Naive thymus-derived CD8-positive, alpha-beta T cell (primary cell): ENCODE measurements around the gene GABRB3. TPM values are rescaled to one million over a fixed set of nuclear protein-coding genes. Genes with fewer than 3 reads are reported as not detected.
A peak's percentile ranks its signal among the peaks of the same experiment; 100 is the strongest.

Source experiments
- ATAC-seq, 2 donors: fragments of 150-1000 bp; cut with Tn5 transposase in 1 of 2; sonication (Bioruptor Pico), chemical (Tn5 transposase) in 1 of 2; 1 replicate in 1 of 2; 2 replicates in 1 of 2; pipeline ENCODE4 v1.10.0; 2021; ENCODE audit warnings: mild to moderate bottlenecking in 2 of 2, moderate library complexity in 2 of 2
- POLR2A ChIA-PET: fragments of 350-600 bp; sonication (Branson Sonifier 250); formaldehyde crosslinking; loops from one replicate; lab custom pipeline; 2021; ENCODE audit warnings: antibody characterized with exemption; lab: Charles Lee
- DNase-seq, 10 donors: peaks; one replicate each; pipeline versions ENCODE4 v3.0.0 to v3.0.0-alpha.2; 2020 to 2022
- H3K27ac Mint-ChIP-seq, 10 donors: one replicate each; pipeline ENCODE4 v1.8.0; 2020 to 2022; ENCODE audit warnings: mild to moderate bottlenecking in 10 of 10, mixed read lengths in 10 of 10, moderate library complexity in 4 of 10, inconsistent platforms in 1 of 10
- H3K27me3 Mint-ChIP-seq, 5 donors: one replicate each; pipeline ENCODE4 v1.8.0; 2021 to 2022; ENCODE audit warnings: mixed read lengths in 5 of 5
- H3K36me3 Mint-ChIP-seq, 3 donors: one replicate each; pipeline ENCODE4 v1.8.0; 2020 to 2022; ENCODE audit warnings: mixed read lengths in 3 of 3, mild to moderate bottlenecking in 2 of 3, inconsistent platforms in 1 of 3
- H3K4me1 Mint-ChIP-seq, 4 donors: one replicate each; pipeline ENCODE4 v1.8.0; 2021 to 2022; ENCODE audit warnings: mixed read lengths in 4 of 4
- H3K4me3 Mint-ChIP-seq, 10 donors: one replicate each; pipeline ENCODE4 v1.8.0; 2020 to 2022; ENCODE audit warnings: mild to moderate bottlenecking in 10 of 10, mixed read lengths in 10 of 10, moderate library complexity in 6 of 10, inconsistent platforms in 1 of 10
- H3K9me3 Mint-ChIP-seq, 9 donors: one replicate each; pipeline ENCODE4 v1.8.0; 2020 to 2022; ENCODE audit warnings: mixed read lengths in 9 of 9, mild to moderate bottlenecking in 3 of 9, inconsistent platforms in 1 of 9, moderate library complexity in 1 of 9
- polyA plus RNA-seq, 3 donors: library from polyadenylated mRNA; unstranded; fragments of 300-500 nt; fragmentation: Illumina TruSeq; gene quantifications; one replicate each; pipeline ENCODE4 v1.2.3, GENCODE V29; 2021
- total RNA-seq, 8 experiments: library from RNA in 2 of 8; stranded (reverse) in 2 of 8; gene quantifications; one replicate each; pipeline ENCODE4 v1.2.3 and lab custom pipeline; 2021 to 2026

GABRB3 gene
- total and polyA plus RNA-seq, 5 experiments from 2014 or later, result not detected

DNA sequence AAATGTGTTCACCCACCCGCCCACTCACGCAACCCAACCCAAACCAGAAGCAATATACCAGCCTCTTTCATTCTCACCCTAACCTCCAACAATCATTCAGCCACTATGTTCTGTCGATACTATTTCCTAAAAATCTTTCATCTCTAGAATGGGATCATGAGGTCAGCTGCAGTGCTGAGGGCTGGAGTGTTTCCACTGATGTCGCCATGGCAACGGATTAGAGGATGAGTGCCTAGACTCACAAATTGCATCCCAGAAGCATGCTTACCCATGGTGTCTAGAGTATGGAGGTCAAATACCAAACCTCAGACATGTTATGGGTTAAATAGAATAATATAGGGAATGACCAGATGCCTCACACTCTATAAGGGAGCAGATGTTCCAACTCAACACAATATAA, 138.5 kb downstream of the GABRB3 start:
- no peak for ATAC-seq
- peaks cover 0 to 21% (median 10%) of the 10 kb centered on the region in 9 donors for H3K9me3 Mint-ChIP-seq

GRCh38 chr15:26632500-26632899, 140.4 kb downstream of the GABRB3 start:
- Mint-ChIP-seq H3K9me3 (peaks cover 2 to 29% (median 8%) of the 10 kb centered on the region in 9 donors), H3K27me3 (peaks cover 0 to 5% (median 0%) of the 10 kb centered on the region in 5 donors), H3K36me3 (no peaks in the 10 kb centered on the region), H3K4me3 (no peak overlapping the region), H3K4me1 (no peaks in the 10 kb centered on the region), H3K27ac (no peak overlapping the region)
- DNase-seq (no peak), ATAC-seq (no peak)
- POLR2A ChIA-PET, result no interaction called here

More for the DNA sequence above, 138.5 kb downstream of the GABRB3 start:
- no peaks in the 10 kb centered on the region for H3K4me1 Mint-ChIP-seq
- H3K36me3 Mint-ChIP-seq, result no peaks in the 10 kb centered on the region
- POLR2A ChIA-PET, result no interaction called here
- peaks cover 0 to 5% (median 0%) of the 10 kb centered on the region in 5 donors for H3K27me3 Mint-ChIP-seq
- H3K27ac Mint-ChIP-seq, result no peak overlapping the region
- no peak overlapping the region for H3K4me3 Mint-ChIP-seq
- DNase-seq, result no peak

GRCh38 chr15:26631894-26632293, 141.0 kb downstream of the GABRB3 start:
- no peaks in the 10 kb centered on the region for H3K4me1 Mint-ChIP-seq
- ATAC-seq (no peak), DNase-seq (no peak)
- H3K27ac Mint-ChIP-seq, result no peak overlapping the region
- H3K9me3 Mint-ChIP-seq, result peaks cover 0 to 29% (median 10%) of the 10 kb centered on the region in 9 donors
- peaks cover 0 to 5% (median 0%) of the 10 kb centered on the region in 5 donors for H3K27me3 Mint-ChIP-seq
- no peaks in the 10 kb centered on the region for H3K36me3 Mint-ChIP-seq
- POLR2A ChIA-PET, result no interaction called here
- no peak overlapping the region for H3K4me3 Mint-ChIP-seq

DNA sequence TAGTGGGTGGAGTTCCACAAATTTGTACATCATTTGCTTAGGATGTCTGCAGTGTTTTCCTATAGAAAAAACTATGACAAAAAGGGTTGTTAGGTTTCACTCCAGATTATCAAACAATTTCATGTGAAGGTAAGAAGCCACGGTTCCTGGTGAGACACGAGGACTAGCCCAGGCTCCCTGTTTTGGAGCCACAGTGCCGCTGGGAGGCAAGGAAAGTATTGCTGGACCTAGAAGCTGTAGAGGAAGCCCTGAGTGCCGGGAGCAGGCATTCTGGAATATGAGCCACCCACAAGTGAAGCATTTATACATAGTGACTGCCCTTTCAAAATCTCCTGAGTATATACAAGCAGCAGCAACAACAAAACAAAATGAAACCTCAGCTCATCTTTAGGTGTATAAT, 142.0 kb downstream of the GABRB3 start:
- no peaks in the 10 kb centered on the region for H3K36me3 Mint-ChIP-seq
- no peak for ATAC-seq
- POLR2A ChIA-PET, result no interaction called here

DNA sequence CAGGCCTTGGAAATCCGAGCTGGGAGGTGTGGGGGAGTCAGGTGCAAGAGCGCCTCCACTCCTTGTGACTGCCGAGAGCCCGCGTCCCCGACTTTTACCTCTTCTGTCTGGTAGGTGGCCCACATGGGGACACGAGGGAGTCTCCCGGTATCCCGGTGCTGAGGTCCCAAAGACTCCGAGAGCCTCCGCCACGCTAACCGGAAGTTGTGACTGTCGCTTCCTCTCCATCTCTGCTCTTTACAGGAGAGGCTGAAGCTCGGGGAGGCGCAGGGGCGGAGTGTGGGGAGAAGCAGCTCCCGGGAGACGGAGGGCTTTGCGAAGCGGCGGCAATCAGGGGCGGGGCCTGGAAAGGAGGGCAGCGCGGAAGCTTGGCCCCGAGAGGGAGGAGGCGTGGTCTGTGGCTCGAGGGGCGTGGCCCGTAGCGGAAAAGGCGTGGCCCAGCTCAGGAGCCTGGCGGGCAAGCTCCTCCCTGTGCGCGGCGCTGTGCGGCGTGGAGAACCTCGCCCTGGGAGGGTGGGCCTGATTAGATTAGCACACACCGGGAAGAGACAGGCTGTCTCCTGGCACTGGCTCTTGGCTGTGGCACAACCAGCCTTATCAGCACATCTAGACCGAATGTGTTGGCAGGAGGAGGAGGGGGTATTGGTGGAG, 143.9 kb downstream of the GABRB3 start:
- peaks cover 0 to 20% (median 6%) of the 10 kb centered on the region in 9 donors for H3K9me3 Mint-ChIP-seq
- no peaks in the 10 kb centered on the region for H3K27me3 Mint-ChIP-seq
- no peaks in the 10 kb centered on the region for H3K4me1 Mint-ChIP-seq
- no peak overlapping the region for H3K27ac Mint-ChIP-seq
- peak overlapping the region in 2 of 10 donors; percentile 31 to 47 for H3K4me3 Mint-ChIP-seq
- no peak for ATAC-seq
- H3K36me3 Mint-ChIP-seq, result no peaks in the 10 kb centered on the region
- DNase-seq, result peak in 1 of 10 donors; percentile 26
- POLR2A ChIA-PET, result no interaction called here

More for the DNA sequence above, 142.0 kb downstream of the GABRB3 start:
- no peak overlapping the region for H3K4me3 Mint-ChIP-seq
- H3K9me3 Mint-ChIP-seq, result peaks cover 0 to 24% (median 6%) of the 10 kb centered on the region in 9 donors
- H3K27ac Mint-ChIP-seq, result no peak overlapping the region
- H3K4me1 Mint-ChIP-seq, result no peaks in the 10 kb centered on the region
- no peaks in the 10 kb centered on the region for H3K27me3 Mint-ChIP-seq
- DNase-seq, result no peak

DNA sequence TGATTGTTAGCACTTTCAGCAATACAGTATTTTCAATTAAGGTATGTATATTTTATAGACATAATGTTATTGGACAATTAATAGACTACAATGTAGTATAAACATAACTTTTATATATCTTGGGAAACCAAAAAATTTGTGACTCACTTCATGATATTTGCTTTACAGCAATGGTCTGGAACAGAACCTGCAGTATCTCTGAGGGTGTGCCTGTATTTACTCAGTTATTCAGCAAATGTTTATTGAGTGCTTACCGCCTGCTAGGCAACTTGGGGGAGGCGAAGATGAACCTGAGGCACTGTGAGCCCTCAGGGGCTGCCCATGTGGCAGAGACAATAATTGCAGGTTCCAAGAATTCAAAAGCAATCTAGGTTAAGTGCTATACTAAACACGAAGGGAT, 144.8 kb downstream of the GABRB3 start:
- Mint-ChIP-seq H3K4me1 (no peaks in the 10 kb centered on the region), H3K4me3 (peak overlapping the region in 2 of 10 donors; percentile 6 to 47), H3K36me3 (no peaks in the 10 kb centered on the region), H3K27me3 (no peaks in the 10 kb centered on the region), H3K27ac (no peak overlapping the region), H3K9me3 (peaks cover 0 to 18% (median 5%) of the 10 kb centered on the region in 9 donors)
- no peak for DNase-seq
- POLR2A ChIA-PET, result no interaction called here
- ATAC-seq, result no peak

DNA sequence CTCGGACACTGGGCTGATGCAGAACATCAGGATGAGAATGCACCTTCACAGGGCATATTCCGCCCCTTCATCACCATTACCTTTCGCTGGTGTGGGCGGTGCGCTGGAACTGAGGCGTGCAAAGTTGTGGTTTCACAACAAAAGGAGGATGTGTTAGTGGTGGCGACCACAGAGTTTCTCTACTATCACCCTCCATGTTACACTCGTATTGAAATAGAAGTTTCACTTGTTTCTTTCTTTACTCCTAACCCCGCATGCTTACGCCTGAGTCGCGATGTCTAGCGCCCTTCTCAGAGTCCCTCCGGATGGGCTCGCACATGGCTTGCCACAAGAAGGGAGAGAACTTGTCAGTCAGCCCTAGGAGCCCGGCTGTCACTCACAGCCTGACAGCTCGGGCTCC, 148.7 kb downstream of the GABRB3 start:
- H3K4me3 Mint-ChIP-seq, result no peak overlapping the region
- H3K4me1 Mint-ChIP-seq, result no peaks in the 10 kb centered on the region
- POLR2A ChIA-PET, result no interaction called here
- peaks cover 7 to 27% (median 12%) of the 10 kb centered on the region in 9 donors for H3K9me3 Mint-ChIP-seq
- DNase-seq (no peak), ATAC-seq (no peak)
- H3K27ac Mint-ChIP-seq, result no peak overlapping the region
- no peaks in the 10 kb centered on the region for H3K27me3 Mint-ChIP-seq
- peaks cover 0 to 5% (median 0%) of the 10 kb centered on the region in 3 donors for H3K36me3 Mint-ChIP-seq

GRCh38 chr15:26623071-26623470, 149.8 kb downstream of the GABRB3 start:
- H3K36me3 Mint-ChIP-seq, result peaks cover 0 to 5% (median 0%) of the 10 kb centered on the region in 3 donors
- POLR2A ChIA-PET, result no interaction called here
- H3K9me3 Mint-ChIP-seq, result peaks cover 7 to 26% (median 11%) of the 10 kb centered on the region in 9 donors
- DNase-seq, result no peak
- H3K4me1 Mint-ChIP-seq, result no peaks in the 10 kb centered on the region
- no peak overlapping the region for H3K27ac Mint-ChIP-seq
- no peak for ATAC-seq
- H3K4me3 Mint-ChIP-seq, result no peak overlapping the region
- no peaks in the 10 kb centered on the region for H3K27me3 Mint-ChIP-seq

GRCh38 chr15:26621816-26622215, 151.1 kb downstream of the GABRB3 start:
- POLR2A ChIA-PET, result no interaction called here
- DNase-seq (no peak), ATAC-seq (no peak)
- no peak overlapping the region for H3K27ac Mint-ChIP-seq
- no peaks in the 10 kb centered on the region for H3K27me3 Mint-ChIP-seq
- no peak overlapping the region for H3K4me3 Mint-ChIP-seq
- peaks cover under 1 to 18% (median 7%) of the 10 kb centered on the region in 9 donors for H3K9me3 Mint-ChIP-seq
- H3K36me3 Mint-ChIP-seq, result peaks cover 0 to 5% (median 0%) of the 10 kb centered on the region in 3 donors
- no peaks in the 10 kb centered on the region for H3K4me1 Mint-ChIP-seq

DNA sequence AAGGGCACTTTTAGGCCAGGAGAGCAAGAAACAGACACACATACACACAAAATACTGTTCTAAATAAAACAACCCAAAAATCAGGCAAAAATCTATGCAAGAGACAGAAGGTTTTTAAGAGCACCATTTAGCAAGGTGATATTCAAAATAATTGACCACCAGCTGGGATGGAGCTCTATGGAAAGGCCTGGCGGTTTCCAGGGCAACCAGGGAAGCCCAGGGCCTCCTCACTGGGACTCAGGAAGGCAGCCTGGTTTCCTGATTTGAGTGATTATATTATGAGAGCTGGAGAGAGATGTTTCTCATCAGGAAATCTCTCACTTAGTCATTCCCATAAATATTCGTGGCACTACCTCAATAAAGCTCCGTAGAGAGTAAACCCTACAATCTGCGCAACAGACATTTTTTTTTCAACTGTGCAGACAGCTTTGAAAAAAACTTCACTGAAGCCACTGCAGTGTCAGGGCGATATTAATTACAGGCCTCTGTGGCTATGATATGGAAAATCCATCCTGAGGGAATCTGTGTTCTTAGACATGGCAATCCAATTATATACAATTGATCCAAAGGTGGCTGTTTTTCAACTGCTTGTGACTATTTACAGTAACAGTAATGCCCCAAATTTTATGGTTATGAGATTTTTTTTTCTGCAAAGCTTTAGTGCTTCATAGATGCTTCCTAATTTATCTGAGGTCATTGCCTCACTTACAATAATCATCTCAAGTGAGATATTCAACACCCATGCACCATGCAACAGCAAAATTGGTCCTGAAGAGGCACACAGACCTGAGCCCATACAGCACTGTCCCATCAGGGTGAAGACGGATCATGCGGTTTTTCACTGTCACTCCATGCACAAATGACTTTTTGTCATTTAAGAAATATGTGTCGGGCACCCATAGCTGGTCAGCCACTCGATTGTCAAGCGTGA, 152.1 kb downstream of the GABRB3 start:
- Mint-ChIP-seq H3K27ac (no peak overlapping the region), H3K4me3 (no peak overlapping the region), H3K27me3 (no peaks in the 10 kb centered on the region), H3K36me3 (peaks cover 0 to 5% (median 0%) of the 10 kb centered on the region in 3 donors), H3K9me3 (peaks cover 0 to 16% (median 6%) of the 10 kb centered on the region in 9 donors), H3K4me1 (no peaks in the 10 kb centered on the region)
- ATAC-seq, result no peak
- POLR2A ChIA-PET, result no interaction called here
- no peak for DNase-seq

DNA sequence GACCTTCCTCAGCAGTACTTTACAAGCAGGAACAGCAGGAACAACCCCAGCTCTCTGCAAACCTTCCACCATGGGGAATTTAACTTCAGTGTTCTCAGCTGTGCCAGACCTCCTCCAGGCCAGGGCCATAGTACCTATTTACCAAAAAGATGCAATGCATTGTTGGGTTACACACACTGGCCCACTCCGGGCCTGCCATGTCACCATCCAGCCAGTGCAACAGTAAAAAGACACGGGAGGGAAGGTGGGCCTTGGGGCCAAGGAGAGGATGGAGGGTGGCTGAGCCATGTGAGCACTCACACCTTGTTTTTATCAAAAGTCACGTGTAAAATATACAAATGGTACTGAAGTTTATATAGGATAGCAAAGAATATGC, 157.0 kb downstream of the GABRB3 start:
- Mint-ChIP-seq H3K9me3 (peaks cover 0 to 36% (median 6%) of the 10 kb centered on the region in 9 donors), H3K27me3 (no peaks in the 10 kb centered on the region), H3K36me3 (peaks cover 0 to 7% (median 0%) of the 10 kb centered on the region in 3 donors), H3K4me1 (no peaks in the 10 kb centered on the region), H3K4me3 (no peak overlapping the region), H3K27ac (no peak overlapping the region)
- POLR2A ChIA-PET, result no interaction called here
- ATAC-seq (no peak), DNase-seq (no peak)

GRCh38 chr15:26615188-26615926, 157.5 kb downstream of the GABRB3 start:
- Mint-ChIP-seq H3K27me3 (no peaks in the 10 kb centered on the region), H3K4me1 (no peaks in the 10 kb centered on the region), H3K9me3 (peaks cover 0 to 39% (median 7%) of the 10 kb centered on the region in 9 donors), H3K4me3 (no peak overlapping the region), H3K27ac (no peak overlapping the region), H3K36me3 (peaks cover 0 to 7% (median 0%) of the 10 kb centered on the region in 3 donors)
- ATAC-seq, result no peak
- DNase-seq, result no peak
- POLR2A ChIA-PET, result no interaction called here
